GM23338 (cell line): Measurements from ENCODE around the gene SLC17A5. TPM values are rescaled to one million over a fixed set of nuclear protein-coding genes. Genes with fewer than 3 reads are reported as not detected.

ENCODE experiments used
- ATAC-seq: fragments of 200-7000 bp; cut with Tn5 transposase; 3 replicates; pipeline ENCODE4 v1.9.1; 2020
- DNase-seq: peaks from one replicate; pipeline ENCODE4 v3.0.0-alpha.2; 2015; ENCODE audit warnings: low spot score
- H2AFZ ChIP-seq: fragments of 200-600 bp; sonication (generic); 2 replicates; pipeline ENCODE4 v1.8.0; 2016; ENCODE audit warnings: antibody characterized with exemption, mild to moderate bottlenecking, moderate library complexity
- H3F3A ChIP-seq: fragments of 200-600 bp; sonication (generic); replicated peaks from 2 replicates; pipeline ENCODE4 v1.8.0; 2017; ENCODE audit warnings: antibody characterized with exemption, mixed run types, low read depth
- H3K27ac ChIP-seq: fragments of 200-600 bp; sonication (generic); 2 replicates; pipeline ENCODE4 v1.6.1; 2016; ENCODE audit warnings: low read depth
- H3K27me3 ChIP-seq: fragments of 200-600 bp; sonication (generic); 2 replicates; pipeline ENCODE4 v1.8.0; 2016; ENCODE audit warnings: mild to moderate bottlenecking, mixed run types, moderate library complexity; ENCODE audit not compliant: insufficient read depth
- H3K36me3 ChIP-seq: fragments of 200-600 bp; sonication (generic); 2 replicates; pipeline ENCODE4 v1.8.0; 2016; ENCODE audit warnings: mild to moderate bottlenecking; ENCODE audit not compliant: insufficient read depth
- H3K4me1 ChIP-seq: fragments of 200-600 bp; sonication (generic); 2 replicates; pipeline ENCODE4 v1.8.0; 2016; ENCODE audit warnings: mild to moderate bottlenecking, moderate library complexity; ENCODE audit not compliant: insufficient read depth
- H3K4me2 ChIP-seq: fragments of 200-600 bp; sonication (generic); 2 replicates; pipeline ENCODE4 v1.7.1; 2017; ENCODE audit warnings: mixed run types
- H3K4me3 ChIP-seq: fragments of 200-600 bp; sonication (generic); 2 replicates; pipeline ENCODE4 v1.6.1; 2016; ENCODE audit warnings: mixed run types
- H3K79me2 ChIP-seq: fragments of 200-600 bp; sonication (generic); replicated peaks from 2 replicates; pipeline ENCODE4 v1.8.0; 2017; ENCODE audit warnings: mild to moderate bottlenecking; ENCODE audit not compliant: insufficient read depth
- H3K9me2 ChIP-seq: fragments of 200-600 bp; sonication (generic); 2 replicates; pipeline ENCODE4 v1.8.0; 2017; ENCODE audit not compliant: insufficient read depth
- H4K20me1 ChIP-seq: fragments of 200-600 bp; sonication (generic); replicated peaks from 2 replicates; pipeline ENCODE4 v1.8.0; 2017; ENCODE audit warnings: mild to moderate bottlenecking; ENCODE audit not compliant: insufficient read depth
- H3K27ac Mint-ChIP-seq: 2 replicates; pipeline ENCODE4 v1.8.0; 2020; ENCODE audit warnings: inconsistent platforms, mild to moderate bottlenecking, moderate library complexity, mixed read lengths
- H3K27me3 Mint-ChIP-seq: 3 replicates; pipeline ENCODE4 v1.8.0; 2022; ENCODE audit warnings: low read depth, mild to moderate bottlenecking, moderate library complexity, mixed read lengths, inconsistent platforms; ENCODE audit not compliant: insufficient read depth, poor library complexity
- H3K36me3 Mint-ChIP-seq: 3 replicates; pipeline ENCODE4 v1.8.0; 2021; ENCODE audit warnings: low read depth, mild to moderate bottlenecking, inconsistent platforms, moderate library complexity, mixed read lengths
- H3K4me1 Mint-ChIP-seq: 3 replicates; pipeline ENCODE4 v1.8.0; 2020; ENCODE audit warnings: mild to moderate bottlenecking, inconsistent platforms, mixed read lengths
- H3K4me3 Mint-ChIP-seq: 3 replicates; pipeline ENCODE4 v1.8.0; 2021; ENCODE audit warnings: moderate library complexity, mild to moderate bottlenecking, inconsistent platforms, mixed read lengths
- H3K9me3 Mint-ChIP-seq: 3 replicates; pipeline ENCODE4 v1.8.0; 2020; ENCODE audit warnings: moderate library complexity, mild to moderate bottlenecking, inconsistent platforms, mixed read lengths
- CREB1 ChIP-seq: fragments of 250-450 bp; sonication (Bioruptor Pico); IDR thresholded peaks from 2 replicates; pipeline ENCODE4 v1.5.0; 2020; ENCODE audit warnings: low read depth, mild to moderate bottlenecking, moderate library complexity
- ETS1 ChIP-seq: IDR thresholded peaks from 2 replicates; pipeline ENCODE4 v1.6.1; 2016; ENCODE audit warnings: antibody characterized with exemption
- EZH2 ChIP-seq: fragments of 200-600 bp; sonication (generic); IDR thresholded peaks from one replicate; pipeline ENCODE4 v1.8.0; 2017; ENCODE audit warnings: antibody characterized with exemption, mild to moderate bottlenecking, low read depth; ENCODE audit not compliant: unreplicated experiment
- EZH2phosphoT487 ChIP-seq: fragments of 200-600 bp; sonication (generic); IDR thresholded peaks from one replicate; pipeline ENCODE4 v1.8.1; 2018; ENCODE audit warnings: antibody characterized with exemption; ENCODE audit not compliant: unreplicated experiment
- JUNB ChIP-seq: IDR thresholded peaks from one replicate; pipeline ENCODE4 v1.6.1; 2016; ENCODE audit warnings: antibody characterized with exemption; ENCODE audit not compliant: unreplicated experiment
- NANOG ChIP-seq: IDR thresholded peaks from 2 replicates; pipeline ENCODE4 v1.6.1; 2016; ENCODE audit warnings: antibody characterized with exemption, borderline replicate concordance
- REST ChIP-seq: IDR thresholded peaks from one replicate; pipeline ENCODE4 v1.6.1; 2018; ENCODE audit warnings: antibody characterized with exemption; ENCODE audit not compliant: unreplicated experiment
- STAT1 ChIP-seq: IDR thresholded peaks from one replicate; pipeline ENCODE4 v1.6.1; 2016; ENCODE audit warnings: antibody characterized with exemption; ENCODE audit not compliant: unreplicated experiment
- ZNF114 ChIP-seq: fragments of 250-450 bp; sonication (Bioruptor Pico); IDR thresholded peaks from 2 replicates; pipeline ENCODE4 v1.5.0; 2020; ENCODE audit warnings: mild to moderate bottlenecking, moderate library complexity
- ZNF331 ChIP-seq: fragments of 250-450 bp; sonication (Bioruptor Pico); IDR thresholded peaks from 2 replicates; pipeline ENCODE4 v1.5.0; 2020; ENCODE audit warnings: low read depth, mild to moderate bottlenecking, moderate library complexity
- ZNF462 ChIP-seq: fragments of 250-450 bp; sonication (Bioruptor Pico); IDR thresholded peaks from 2 replicates; pipeline ENCODE4 v1.5.0; 2020; ENCODE audit warnings: mild to moderate bottlenecking, moderate library complexity
- polyA plus RNA-seq: library from polyadenylated mRNA; unstranded; fragments of >200 nt; fragmentation: Nextera tagmentation; extraction: Ambion mirVana; gene quantifications from 2 replicates; pipeline ENCODE4 v1.2.1, GENCODE V29; 2016
- total RNA-seq: library from RNA; depleted of rRNA; stranded (reverse); fragments of >200 nt; shearing (Covaris generic); gene quantifications from 2 replicates; pipeline ENCODE4 v1.2.3, GENCODE V29; 2014

SLC17A5 gene
- total and polyA plus RNA-seq, 2 experiments from 2014 or later = 9.2 to 17.7 TPM

GRCh38 chr6:73604461-73604860 lies 49.3 kb downstream of the SLC17A5 start:
- Histone ChIP-seq H3K36me3 (peaks cover 9% of the 10 kb centered on the region; the same call in 1 of the 2 replicates), H3K4me3 (no peak overlapping the region), H3K27me3 (no peaks in the 10 kb centered on the region), H3K9me2 (no peaks in the 10 kb centered on the region), H3K27ac (peak overlapping the region; percentile 6; the same call in 1 of the 2 replicates), H4K20me1 (no peaks in the 10 kb centered on the region), H2AFZ (no peak overlapping the region), H3K79me2 (no peaks in the 10 kb centered on the region), H3K4me2 (no peak overlapping the region), H3K4me1 (no peaks in the 10 kb centered on the region), H3F3A (no peaks in the 10 kb centered on the region)
- TF ChIP-seq JUNB = no peak
- H3K27me3 Mint-ChIP-seq = peaks cover 4% of the 10 kb centered on the region
- peaks cover under 1% of the 10 kb centered on the region; the same call in 2 of the 3 replicates for H3K4me1 Mint-ChIP-seq
- H3K36me3 Mint-ChIP-seq = peaks cover 38% of the 10 kb centered on the region
- ATAC-seq (no peak), DNase-seq (no peak)
- H3K27ac Mint-ChIP-seq = 0 out of 2 replicates have a peak overlapping the region, but pooled peaks have one; percentile 40
- no peak overlapping the region for H3K4me3 Mint-ChIP-seq
- H3K9me3 Mint-ChIP-seq = peaks cover 10% of the 10 kb centered on the region

GRCh38 chr6:73604020-73604419 lies 49.8 kb downstream of the SLC17A5 start:
- TF ChIP-seq ZNF462 (CRISPR knock-in tag) (no peak), EZH2phosphoT487 (no peak), EZH2 (no peak), NANOG (no peak), ZNF331 (no peak), ZNF114 (no peak), ETS1 (no peak), STAT1 (no peak), REST (no peak), CREB1 (CRISPR knock-in tag) (no peak)
- Histone ChIP-seq H3K27me3 (no peaks in the 10 kb centered on the region), H3K4me3 (no peak overlapping the region), H4K20me1 (no peaks in the 10 kb centered on the region), H3K4me2 (no peak overlapping the region), H2AFZ (no peak overlapping the region), H3K4me1 (no peaks in the 10 kb centered on the region), H3K36me3 (peaks cover 6% of the 10 kb centered on the region; the same call in 1 of the 2 replicates), H3K27ac (peak overlapping the region; percentile 6), H3K79me2 (no peaks in the 10 kb centered on the region), H3K9me2 (no peaks in the 10 kb centered on the region), H3F3A (no peaks in the 10 kb centered on the region)
- Mint-ChIP-seq H3K27ac (0 out of 2 replicates have a peak overlapping the region, but pooled peaks have one; percentile 40), H3K4me1 (no peaks in the 10 kb centered on the region; the same call in 2 of the 3 replicates), H3K4me3 (no peak overlapping the region), H3K27me3 (peaks cover 4% of the 10 kb centered on the region), H3K9me3 (peaks cover 10% of the 10 kb centered on the region), H3K36me3 (peaks cover 38% of the 10 kb centered on the region)
- DNase-seq (no peak), ATAC-seq (no peak)
